GM19395 (cell line): ENCODE measurements around the gene HOXC4.
"Not testable (repeated sequence)": the region's sequence is repeated elsewhere in the genome, so short reads cannot be mapped to it uniquely, and the experiment has no call there.

Experiments
- ATAC-seq: cut with Tn5 transposase; IDR thresholded peaks from one replicate; pipeline ENCODE4 v1.9.1; 2021; ENCODE audit warnings: mild to moderate bottlenecking, moderate library complexity; ENCODE audit not compliant: unreplicated experiment

Gene HOXC4

DNA sequence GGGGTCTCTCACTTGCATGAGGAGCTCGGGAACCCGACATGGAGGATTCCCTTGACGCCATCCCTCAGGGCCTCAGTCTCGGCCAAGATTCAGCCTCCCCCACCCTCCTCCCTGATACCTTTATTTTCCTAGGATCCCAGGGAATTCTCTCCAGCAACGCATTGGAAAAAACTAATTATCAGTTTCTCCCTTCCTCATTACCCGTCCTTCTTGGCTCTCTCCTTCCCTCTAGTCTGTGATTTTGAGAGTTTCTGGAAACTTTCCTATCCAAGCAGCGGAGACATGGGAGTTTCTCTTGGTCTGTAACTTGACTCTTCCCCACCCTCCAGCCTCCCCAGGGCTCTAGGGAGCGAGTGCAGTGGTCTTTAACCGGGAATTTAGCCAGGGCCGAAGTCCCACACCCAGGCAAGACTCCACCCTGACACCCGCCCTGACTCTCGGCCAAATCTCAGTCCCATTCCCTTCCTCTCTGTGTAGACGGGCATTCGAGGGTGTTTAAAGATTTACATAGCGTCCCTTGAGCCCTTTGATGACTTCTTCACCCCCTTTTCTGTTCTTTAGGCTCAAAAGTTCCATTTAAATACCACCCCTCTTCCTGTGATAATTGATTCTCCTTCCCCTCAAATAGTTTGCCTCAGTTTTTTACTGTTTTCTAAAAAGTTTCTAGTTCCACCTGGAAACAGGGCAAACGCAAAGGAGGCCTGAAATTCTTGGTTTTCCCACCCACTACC is 14.1 kb upstream of the HOXC4 start:
- no peak for ATAC-seq

DNA sequence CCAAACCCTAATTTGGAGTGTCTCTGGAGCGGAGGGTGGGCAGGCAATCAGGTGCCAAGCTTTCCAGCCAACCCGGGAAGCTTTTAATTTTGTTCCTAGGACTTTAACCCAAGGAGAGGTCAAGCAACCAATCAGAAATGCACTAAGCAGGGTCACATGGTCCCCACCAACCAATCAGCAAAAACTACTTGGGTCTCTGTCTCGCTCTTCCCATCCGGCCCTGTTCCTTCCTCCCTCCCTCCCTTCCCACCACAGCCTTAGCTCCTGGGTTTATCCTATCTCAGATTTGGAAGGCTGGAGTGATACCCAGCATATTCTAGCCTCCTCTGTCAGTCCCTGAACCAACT is 13.5 kb upstream of the HOXC4 start:
- no peak for ATAC-seq

DNA sequence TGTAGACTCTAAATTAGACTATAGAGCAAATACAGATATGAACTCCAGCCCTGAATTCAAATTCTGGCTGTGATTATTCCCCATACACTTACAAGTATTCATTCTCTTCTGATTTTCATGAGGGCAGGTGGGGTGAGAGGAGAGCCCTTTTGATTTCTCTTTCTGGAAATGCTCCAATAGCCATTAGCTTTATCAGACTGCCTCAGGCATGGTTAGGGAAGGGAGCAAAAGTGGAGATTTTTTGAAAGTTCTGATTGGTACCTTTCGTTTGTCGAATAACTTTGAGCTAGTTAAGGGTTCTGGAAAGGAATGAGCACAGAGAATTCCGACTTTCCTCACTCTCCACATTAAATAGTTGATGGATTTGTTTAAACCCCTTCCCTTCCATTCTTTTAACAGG is 13.0 kb upstream of the HOXC4 start:
- no peak for ATAC-seq

DNA sequence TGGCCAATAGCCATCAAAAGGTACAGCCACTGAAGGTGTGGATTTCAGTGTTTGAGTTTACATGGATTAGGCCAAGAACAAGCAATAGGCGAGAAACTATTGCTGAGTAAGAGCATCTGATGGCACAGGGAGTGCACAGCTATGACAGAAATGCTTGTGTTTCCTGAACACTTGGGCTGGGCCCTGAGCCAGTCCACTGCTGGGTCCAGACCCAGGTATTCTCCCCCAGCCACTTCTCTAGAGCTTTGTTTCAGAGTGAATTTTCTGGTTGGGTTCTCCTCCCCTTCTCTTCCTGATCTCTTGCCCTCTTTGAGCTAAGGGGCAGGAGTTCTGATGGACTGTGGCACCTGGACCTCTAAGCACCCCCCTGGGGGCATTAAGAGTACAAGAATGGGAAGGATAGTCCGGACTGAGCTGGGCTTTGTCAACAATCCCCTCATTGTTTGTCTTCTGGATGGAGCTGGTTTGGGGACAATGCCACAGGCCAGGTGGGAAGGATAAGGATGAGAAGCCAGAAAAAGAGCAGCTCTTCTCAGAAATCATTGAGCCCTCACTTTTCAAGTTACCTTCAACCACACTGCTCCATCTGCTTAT is 12.4 kb upstream of the HOXC4 start:
- ATAC-seq = no peak

DNA sequence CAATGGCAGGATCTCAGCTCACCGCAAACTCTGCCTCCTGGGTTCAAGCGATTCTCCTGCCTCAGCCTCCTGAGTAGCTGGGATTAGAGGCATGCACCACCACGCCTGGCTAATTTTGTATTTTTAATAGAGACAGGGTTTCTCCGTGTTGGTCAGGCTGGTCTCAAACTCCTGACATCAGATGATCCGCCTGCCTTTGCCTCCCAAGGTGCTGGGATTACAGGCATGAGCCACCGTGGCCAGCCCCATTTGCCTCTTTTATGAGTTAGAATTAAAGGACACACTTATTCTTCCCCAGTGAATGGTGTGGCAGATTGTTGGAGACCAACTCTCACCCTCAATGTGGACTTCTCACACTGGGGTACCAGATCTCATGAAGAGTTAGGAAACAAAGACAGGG is 11.6 kb upstream of the HOXC4 start:
- not testable (repeated sequence) for ATAC-seq

DNA sequence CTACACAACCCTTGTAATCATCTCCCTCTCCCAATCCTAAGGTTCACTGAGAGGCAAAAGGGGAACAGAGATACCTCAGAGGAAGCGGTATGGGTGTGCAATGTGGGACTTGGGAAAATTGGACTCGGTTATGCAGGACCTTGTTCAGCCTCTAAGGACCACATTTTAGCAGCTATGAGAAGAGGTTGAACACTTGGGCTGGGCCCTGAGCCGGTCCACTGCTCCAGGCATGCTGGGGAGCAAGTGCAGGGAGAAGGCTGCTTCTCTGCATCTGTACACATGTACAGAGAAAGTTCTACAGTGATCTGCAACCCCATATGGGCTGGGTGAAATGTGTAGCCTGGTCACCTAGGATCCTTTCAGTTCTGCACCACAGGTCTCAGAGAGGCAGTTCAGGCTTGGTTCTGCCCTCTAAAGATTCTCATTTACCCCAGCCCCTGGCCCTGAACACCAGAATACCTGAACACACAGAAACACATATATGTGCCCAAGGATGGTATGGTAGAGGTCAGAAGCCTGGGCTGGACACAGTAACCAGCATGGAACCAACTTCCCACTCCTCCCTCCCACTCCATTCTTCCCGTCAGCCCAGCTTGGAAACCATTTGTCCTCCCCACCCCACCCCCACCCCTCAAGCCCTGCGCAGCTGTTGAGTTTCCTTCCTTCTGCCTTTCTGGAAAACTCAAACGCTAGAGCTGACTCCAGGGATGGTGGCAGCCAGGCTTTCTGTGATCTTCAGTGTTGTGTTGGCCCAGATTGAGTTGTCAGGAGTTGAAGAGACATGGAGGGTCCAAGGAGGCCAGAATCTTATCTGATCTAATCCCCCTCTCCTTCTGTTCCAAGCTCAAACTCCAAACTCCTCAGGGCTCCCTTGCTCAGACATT is 10.4 kb upstream of the HOXC4 start:
- ATAC-seq = no peak

DNA sequence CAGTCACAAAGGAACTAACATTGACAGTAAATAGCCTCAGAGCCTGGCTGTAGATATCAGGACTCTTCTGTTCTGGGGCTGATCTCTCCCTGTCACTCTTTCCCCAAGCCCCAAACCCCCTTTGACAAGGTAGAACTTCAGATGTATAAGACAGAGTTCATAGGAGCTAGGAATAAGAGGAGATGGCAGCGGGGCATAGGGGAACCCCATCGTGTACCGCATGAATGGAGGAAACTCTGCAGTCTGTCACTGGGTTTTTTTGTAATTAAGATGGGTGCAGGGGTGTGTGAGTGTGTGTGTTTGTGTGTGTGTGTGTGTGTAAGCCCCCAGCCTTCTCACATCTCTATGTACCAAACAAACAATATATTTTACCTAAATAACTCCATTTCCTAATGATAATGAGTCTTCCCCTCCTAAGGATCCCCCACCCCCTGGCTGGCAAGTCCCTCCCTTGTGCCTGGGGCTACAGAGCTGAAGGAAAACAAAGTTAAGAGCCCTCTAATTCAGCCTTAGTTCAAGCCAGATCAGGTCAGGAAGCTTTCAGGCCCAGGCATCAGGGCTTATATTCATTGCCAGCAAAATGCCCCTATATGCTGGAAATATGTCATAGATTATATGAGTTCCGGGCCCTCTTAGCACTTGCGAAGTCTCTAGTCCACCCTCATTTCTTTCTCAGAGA is 9.1 kb upstream of the HOXC4 start:
- no peak for ATAC-seq

DNA sequence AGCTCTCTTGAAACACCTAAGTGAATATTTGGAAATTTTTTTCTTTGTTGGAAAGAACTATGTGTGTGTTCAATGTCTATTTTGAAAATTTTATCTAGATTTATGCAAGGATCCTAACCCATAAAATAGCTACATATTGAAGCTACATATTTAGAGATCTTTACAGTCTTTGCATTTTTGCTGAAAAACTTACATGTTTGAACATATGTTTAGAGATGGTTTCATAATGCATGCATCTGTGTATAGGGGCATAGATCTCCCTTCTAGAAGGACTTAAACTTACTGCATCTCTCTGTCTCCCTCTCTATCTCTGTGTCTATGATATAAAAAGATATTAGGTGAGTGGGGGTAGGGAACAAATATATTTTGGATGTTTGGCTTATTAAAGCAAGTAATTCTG is 8.2 kb upstream of the HOXC4 start:
- ATAC-seq = no peak

DNA sequence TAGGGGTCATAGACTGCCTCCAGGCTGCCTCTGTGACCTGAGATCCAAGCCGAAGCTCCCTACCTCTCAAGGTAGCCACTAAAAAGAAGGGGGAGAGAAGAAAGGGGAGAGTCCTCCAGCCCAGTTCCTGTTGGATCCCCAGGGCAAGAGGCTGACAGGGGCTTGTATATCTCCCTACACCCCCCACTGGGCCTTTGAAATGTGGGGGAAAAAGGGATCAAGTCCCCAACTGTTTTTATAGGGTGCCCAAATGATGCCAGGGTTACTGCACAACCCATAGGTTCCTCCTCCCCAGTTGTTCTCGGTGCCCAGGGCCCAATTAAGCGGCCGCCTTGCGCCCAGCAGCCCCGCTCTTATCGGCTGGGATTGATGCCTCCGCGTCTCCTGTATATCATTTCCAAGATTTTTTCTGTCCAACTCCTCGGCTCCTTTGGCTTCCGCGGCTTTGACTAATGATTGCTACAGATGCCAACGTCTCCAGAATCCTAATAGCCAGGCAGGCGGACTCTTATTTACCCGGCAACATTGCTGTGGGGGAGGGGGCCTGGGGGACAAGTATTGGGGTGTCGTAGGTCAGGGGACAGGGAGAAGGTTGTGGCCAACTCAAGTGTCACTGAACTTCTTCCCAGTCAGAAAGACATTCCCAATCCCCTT is 7.6 kb upstream of the HOXC4 start:
- no peak for ATAC-seq

DNA sequence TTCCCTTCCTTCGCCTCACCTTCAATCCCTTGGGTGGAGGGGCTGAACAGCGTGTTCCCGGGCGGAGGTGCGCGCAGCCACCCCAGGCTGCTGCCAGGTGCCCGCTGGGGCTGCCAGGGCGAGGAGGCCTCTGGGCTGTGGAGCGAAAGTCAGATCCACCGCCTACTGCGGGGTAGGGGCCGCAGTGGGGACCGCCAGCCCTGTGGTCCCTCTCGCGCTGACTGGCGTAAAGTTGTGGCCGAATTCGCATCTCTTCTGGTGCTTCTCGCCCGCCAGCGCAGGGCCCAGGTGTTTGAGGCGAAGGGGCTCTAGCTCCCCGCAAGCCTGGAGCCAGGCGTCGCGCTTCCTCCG is 6.9 kb upstream of the HOXC4 start:
- ATAC-seq = no peak

DNA sequence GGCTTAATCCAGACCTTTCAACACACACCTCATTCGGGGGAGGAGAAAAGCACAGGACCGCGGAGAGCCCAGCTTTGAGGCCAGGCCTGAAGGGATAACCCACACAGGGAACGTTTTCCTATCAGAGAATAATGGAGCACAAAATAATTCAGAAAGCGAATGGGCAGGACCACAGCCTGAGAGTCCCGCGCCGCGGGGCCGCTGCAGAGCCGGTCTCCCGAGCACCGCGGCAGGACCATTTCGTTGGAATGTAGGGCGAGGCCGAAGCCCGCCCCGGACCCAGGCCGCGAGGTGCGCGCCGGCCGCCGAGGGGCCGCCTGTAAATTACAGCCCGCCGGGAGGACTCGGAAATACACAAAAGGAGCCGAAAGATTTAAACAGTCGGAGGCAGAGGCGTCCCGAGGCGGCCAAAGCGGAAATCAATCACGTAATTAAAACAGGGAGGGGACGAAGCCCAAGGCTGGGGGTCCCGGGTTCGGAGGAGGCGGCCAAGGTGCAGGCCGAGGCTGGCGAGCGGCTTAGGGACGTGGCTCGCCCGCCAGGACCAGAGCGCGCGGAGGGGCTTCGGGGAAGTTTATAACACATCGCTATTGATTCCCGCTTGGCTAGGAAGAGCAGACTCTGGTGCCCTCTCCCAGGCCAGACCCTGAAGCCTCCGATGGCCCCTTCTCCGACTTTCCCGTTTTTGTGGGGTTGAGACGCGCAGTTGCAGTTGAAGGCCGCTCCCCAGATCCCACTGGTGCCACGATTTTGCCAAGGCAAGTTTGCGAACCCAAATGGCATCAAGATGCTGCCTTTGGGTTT is 6.3 kb upstream of the HOXC4 start:
- ATAC-seq = no peak

DNA sequence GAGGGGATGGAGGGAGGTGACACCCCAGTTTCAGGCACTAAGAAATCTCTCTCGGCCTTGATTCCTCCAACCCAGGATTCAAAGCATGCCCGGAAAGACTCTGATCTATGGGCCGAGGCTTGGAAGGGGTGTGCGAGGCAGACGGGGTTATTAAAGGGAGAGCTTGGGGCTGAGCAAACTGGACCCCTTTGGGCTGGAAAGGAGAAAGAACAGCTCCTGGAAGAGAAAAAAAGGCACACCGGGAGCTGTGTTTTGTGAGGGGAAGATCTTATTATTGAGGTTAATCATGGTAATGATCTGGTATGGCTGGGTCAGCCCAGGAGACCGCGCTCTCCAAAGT is 5.7 kb upstream of the HOXC4 start:
- ATAC-seq = no peak

DNA sequence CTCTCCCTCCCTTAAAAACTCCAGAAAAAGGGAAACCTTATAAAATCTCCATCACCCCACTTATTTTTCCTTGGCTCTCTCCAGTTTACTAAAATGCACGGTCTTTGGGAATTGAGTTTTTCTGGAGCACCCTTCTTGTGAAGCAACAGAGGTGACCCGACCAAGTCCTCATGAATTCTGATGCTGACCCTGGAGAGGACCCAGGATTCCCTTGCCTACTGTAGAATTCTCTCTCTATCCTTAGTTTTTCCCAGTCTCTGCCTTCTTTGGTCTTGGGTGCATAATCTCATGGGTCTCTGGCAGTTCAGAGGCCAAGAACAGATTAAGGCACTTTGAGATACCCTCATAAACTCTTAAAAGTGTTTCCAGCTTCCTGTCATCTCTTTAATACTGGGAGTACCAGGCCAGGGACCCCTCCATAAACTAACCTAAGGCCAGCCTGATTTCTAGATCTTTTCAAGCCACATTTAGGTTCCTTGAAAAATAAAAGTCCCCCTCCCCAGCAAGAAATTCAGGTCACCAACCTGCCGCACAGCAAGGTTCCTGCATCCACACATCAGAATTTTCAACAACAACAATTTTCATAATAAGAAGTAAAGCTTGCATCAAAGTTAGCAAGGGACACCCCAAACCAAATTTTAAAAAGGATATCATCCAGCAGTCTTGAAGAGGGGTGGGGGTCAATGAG is 5.1 kb upstream of the HOXC4 start:
- no peak for ATAC-seq

DNA sequence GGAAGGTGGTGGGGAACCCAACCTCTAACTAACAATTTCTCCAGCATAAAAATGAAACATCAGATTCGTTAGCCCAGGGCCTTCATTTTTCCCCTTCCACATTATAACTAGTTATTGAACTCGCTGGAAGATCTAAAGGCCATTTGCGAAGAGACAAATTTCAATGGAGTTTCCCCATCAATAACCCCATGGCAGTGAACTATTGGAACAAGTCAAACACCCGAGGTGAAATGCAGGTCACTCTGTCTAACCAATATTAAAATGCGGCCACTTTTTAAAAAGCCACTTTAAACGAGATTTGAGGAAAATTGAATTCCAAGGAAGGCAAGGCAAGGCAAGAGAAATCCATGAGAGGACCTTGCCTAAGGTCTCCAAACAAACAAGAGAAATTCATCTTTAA is 4.5 kb upstream of the HOXC4 start:
- no peak for ATAC-seq

DNA sequence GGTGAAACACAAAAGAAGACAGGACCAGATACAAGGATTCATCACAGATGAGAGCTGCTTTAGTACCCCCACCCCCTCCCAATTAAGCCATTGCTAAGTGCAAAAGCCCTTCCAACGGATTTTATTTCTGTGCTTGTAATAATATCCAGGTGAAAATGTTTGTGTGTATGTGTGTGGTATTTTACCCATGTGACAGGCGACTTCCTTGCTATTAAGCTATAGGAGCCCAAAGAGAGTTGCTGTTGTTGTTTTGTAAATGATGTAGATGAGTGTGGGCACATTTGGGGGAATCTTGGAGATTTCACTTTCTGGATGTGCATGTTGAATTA is 3.2 kb upstream of the HOXC4 start:
- ATAC-seq = no peak

DNA sequence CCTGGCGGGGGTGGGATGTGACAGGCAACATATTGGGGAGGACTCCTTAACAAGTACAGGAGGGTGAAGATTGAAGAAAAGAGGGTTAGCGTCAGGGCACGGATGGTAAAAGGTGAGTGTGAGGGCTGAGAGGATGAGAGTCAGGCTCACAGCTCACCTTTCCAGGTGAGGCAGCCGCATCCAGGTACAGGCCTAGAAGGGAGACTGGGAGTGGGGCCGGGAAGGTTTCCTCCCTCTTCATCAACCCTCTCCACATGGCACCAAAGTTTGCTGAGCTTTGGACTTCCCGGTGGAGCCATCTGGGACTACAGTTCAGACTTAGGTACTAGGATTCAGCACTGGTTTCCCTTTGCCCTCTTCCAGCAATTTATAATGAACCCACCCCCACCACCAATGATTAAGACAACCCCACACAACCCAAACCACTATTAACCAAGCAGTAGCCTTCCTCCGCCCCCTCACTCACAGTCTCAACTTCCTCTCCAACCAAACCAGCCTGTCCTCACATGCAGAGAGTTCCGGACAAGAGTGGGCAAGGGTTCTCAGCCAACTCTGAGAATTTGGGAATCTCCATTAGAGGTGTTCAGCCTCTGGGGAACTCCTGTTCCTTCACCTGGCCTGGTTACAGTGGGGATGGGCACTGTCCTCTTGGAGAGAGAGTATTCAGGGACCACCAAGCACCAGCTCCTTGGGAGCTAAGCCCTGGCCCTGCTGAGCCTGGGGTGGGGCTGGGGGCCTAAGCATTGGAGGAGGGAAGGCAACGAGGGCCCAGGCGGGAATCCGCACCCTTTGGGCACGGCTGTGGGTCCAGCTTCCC is 2.4 kb upstream of the HOXC4 start:
- no peak for ATAC-seq

DNA sequence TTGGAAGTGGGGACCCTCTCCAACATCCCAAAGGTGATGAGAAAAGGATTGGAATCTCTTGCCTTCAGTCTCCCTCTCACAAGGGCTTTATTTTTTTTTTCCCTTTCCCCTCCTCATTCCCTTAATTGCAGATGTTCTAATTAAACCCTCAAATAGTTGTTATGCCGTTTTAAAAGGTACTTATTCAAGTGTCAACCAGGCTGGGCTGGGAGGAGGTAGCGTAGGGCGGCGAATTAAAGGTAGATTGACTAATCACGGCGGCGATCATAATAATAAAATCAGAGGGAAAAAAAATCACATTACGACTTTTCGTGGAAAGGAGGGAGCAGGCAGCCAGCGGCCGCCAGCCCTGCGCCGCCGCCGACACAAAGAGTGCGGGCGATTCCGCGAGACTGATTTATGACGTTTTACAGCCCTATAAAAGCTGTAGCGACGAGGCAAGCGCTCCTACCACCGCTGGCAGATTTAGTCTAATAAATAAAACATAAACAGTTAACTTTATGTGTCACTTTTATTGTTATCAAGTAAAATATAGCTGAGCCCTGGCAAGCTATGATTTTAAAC is 1.7 kb upstream of the HOXC4 start:
- ATAC-seq = no peak

DNA sequence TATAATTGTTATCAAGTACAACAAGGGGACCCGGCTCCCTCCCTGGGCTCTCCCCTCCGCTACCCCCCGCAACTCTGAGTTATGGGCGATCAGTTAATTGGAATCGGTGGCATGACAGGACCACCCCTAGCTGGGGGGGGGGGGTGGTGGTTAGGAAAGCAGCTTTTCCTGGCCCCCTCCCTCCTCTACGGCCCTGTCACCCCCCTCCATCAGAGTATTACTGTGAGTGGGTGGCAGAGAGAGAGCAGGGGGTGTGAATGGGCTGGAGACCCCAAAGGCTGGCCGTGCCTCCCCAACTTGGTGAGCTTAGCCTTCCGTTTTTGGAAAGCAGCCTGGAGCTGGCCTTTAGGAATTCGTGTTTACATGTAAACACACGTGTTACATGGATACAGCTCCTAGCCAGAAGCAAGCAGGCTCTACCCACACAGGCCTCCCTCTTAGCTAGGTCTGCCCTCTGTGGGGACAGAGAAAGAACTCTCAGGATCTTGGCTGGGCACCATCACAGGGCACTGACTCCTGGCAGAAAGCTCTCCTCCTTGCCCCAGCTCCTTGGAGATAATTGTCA is 1.1 kb upstream of the HOXC4 start:
- no peak for ATAC-seq
